Right lobe of liver (tissue), 6 donors: ENCODE results near the gene CAMKMT. TPM values are rescaled to one million over a fixed set of nuclear protein-coding genes. Genes with fewer than 3 reads are reported as not detected.

Experiments
- ATAC-seq, 4 donors: fragments of 200-7000 bp; cut with Tn5 transposase; one replicate each; pipeline ENCODE4 v1.9.1; 2020; ENCODE audit warnings: mild to moderate bottlenecking in 4 of 4, moderate library complexity in 4 of 4
- DNase-seq, 3 donors: peaks; one replicate each; pipeline ENCODE4 v3.0.0-alpha.2; 2020
- H3K27ac ChIP-seq, 3 donors: fragments of 200-600 bp; one replicate each; pipeline ENCODE4 v1.8.0; 2022
- H3K27me3 ChIP-seq, 2 donors: fragments of 200-600 bp; one replicate each; pipeline ENCODE4 v1.8.0; 2022
- H3K36me3 ChIP-seq, 4 donors: fragments of 200-600 bp; sonication (generic) in 1 of 4; one replicate each; pipeline versions ENCODE4 v1.5.1 to v1.8.0; 2017 to 2022; ENCODE audit warnings: control low read depth in 1 of 4
- H3K4me1 ChIP-seq, 4 donors: fragments of 200-600 bp; sonication (generic) in 1 of 4; one replicate each; pipeline versions ENCODE4 v1.5.1 to v1.8.0; 2017 to 2022; ENCODE audit warnings: control low read depth in 1 of 4
- H3K4me3 ChIP-seq, 3 donors: fragments of 200-600 bp; one replicate each; pipeline ENCODE4 v1.8.0; 2022
- H3K9me3 ChIP-seq, 4 donors: fragments of 200-600 bp; sonication (generic) in 1 of 4; one replicate each; pipeline versions ENCODE4 v1.5.1 to v1.8.0; 2017 to 2022; ENCODE audit warnings: control low read depth in 1 of 4
- CTCF ChIP-seq, 4 donors: fragments of 200-600 bp in 3 of 4; fragments of 450-650 bp in 1 of 4; IDR thresholded peaks; one replicate each; pipeline versions ENCODE4 v1.5.1 to v1.8.0; 2016 to 2022; ENCODE audit warnings: antibody characterized with exemption in 4 of 4, mild to moderate bottlenecking in 2 of 4
- POLR2A ChIP-seq: fragments of 450-650 bp; IDR thresholded peaks from one replicate; pipeline ENCODE4 v1.6.1; 2017; ENCODE audit warnings: antibody characterized with exemption, mild to moderate bottlenecking
- WGBS: methylation state at CpG from one replicate; pipeline ENCODE4 v1.1.6; 2018; ENCODE audit warnings: low coverage, low lambda C conversion rate; ENCODE audit not compliant: insufficient coverage; ENCODE audit errors: missing lambda C conversion rate; 5-methylcytosine and 5-hydroxymethylcytosine counted together
- intact Hi-C, 2 donors: fragments of 100-400 bp; cut with DNase I; formaldehyde crosslinking; loops; one replicate each; pipeline versions ENCODE4 v1.11.2 to v1.14.1; 2022
- total RNA-seq, 6 experiments: library from RNA; depleted of rRNA in 2 of 6; stranded (reverse); fragments of >200 nt in 2 of 6; fragmentation: NEBNext Ultra II Directional in 3 of 6; extraction: Animal tissue kit (Norgen Biotek cat#: 25700) in 3 of 6; gene quantifications; one replicate each; pipeline versions ENCODE4 v1.1.0 to v1.2.4, GENCODE V29; 2016 to 2023
- donor health status: DM: no; HTN: yes; CAD: no.
- donor health status: DM: no; HTN: no; CAD: no.
- donor health status: DM: no; HTN: no; CAD: no.
- donor health status: DM: no; HTN: yes; CAD: no.
- donor health status: DM: no; HTN: yes; CAD: no.

Gene CAMKMT
- total RNA-seq, 6 experiments from 2014 or later: 2.0 to 7.4 (median 5.2) TPM

GRCh38 chr2:44822174-44822573, 460.4 kb downstream of the CAMKMT start:
- no peaks in the 10 kb centered on the region for H3K27me3 ChIP-seq
- no peak overlapping the region for H3K4me3 ChIP-seq
- H3K9me3 ChIP-seq: no peaks in the 10 kb centered on the region
- intact Hi-C loops: no loop called here
- H3K4me1 ChIP-seq: no peaks in the 10 kb centered on the region
- no peak for DNase-seq
- TF ChIP-seq CTCF (IDR thresholded peaks at IDR 0.05) (no peak), POLR2A (no peak)
- 71% methylated on average over 4 of the region's 6 CpGs for WGBS
- H3K36me3 ChIP-seq: no peaks in the 10 kb centered on the region
- no peak for ATAC-seq
- no peak overlapping the region for H3K27ac ChIP-seq

Other genes with a start within 250 kb of the CAMKMT start
- gene PPM1B, start 193.1 kb upstream of the CAMKMT start, total RNA-seq: 10 to 100 TPM; 20.4 to 43.3 (median 27.8) TPM
- 10 to 100 TPM in 3 of 6 experiments, 1 to 10 TPM in 2, under 1 TPM in 1; 0.89 to 58.2 (median 15.3) TPM for gene SLC3A1, start 86.5 kb upstream of the CAMKMT start, total RNA-seq
- gene PREPL, start 453 bp upstream of the CAMKMT start, total RNA-seq: 10 to 100 TPM; 13.6 to 20.8 (median 19.6) TPM